Upper lobe of left lung (tissue), 6 donors: ENCODE data around the gene KCP. TPM values are rescaled to one million over a fixed set of nuclear protein-coding genes. Genes with fewer than 3 reads are reported as not detected.

ENCODE experiments used
- ATAC-seq, 2 donors: fragments of 200-7000 bp; cut with Tn5 transposase; one replicate each; pipeline ENCODE4 v1.9.1; 2022; ENCODE audit warnings: mild to moderate bottlenecking in 2 of 2, moderate library complexity in 2 of 2; ENCODE audit not compliant: low FRiP score in 2 of 2
- DNase-seq, 2 donors: peaks; one replicate each; pipeline ENCODE4 v3.0.0-alpha.2; 2019 to 2020
- H3K27ac ChIP-seq, 4 donors: fragments of 200-600 bp; sonication (generic); one replicate each; pipeline ENCODE4 v1.5.1; 2016 to 2019
- H3K27me3 ChIP-seq, 4 donors: fragments of 200-600 bp; sonication (generic); one replicate each; pipeline ENCODE4 v1.5.1; 2017 to 2019
- H3K36me3 ChIP-seq, 4 donors: fragments of 200-600 bp; sonication (generic); one replicate each; pipeline ENCODE4 v1.5.1; 2016 to 2019
- H3K4me1 ChIP-seq, 4 donors: fragments of 200-600 bp; sonication (generic); one replicate each; pipeline ENCODE4 v1.5.1; 2018 to 2019
- H3K4me3 ChIP-seq, 4 donors: fragments of 200-600 bp; sonication (generic); one replicate each; pipeline ENCODE4 v1.5.1; 2017 to 2019; ENCODE audit warnings: mild to moderate bottlenecking in 2 of 4, moderate library complexity in 1 of 4
- H3K9me3 ChIP-seq, 4 donors: fragments of 200-600 bp; sonication (generic); one replicate each; pipeline ENCODE4 v1.5.1; 2018 to 2019
- CTCF ChIP-seq, 6 experiments: fragments of 450-650 bp in 4 of 6; fragments of 200-600 bp in 2 of 6; sonication (generic) in 2 of 6; IDR thresholded peaks; one replicate each; pipeline ENCODE4 v1.5.1; 2016 to 2019; ENCODE audit warnings: antibody characterized with exemption in 6 of 6
- EP300 ChIP-seq, 4 donors: sonication (generic); formaldehyde crosslinking; IDR thresholded peaks; one replicate each; pipeline ENCODE4 v1.5.1; 2017; ENCODE audit warnings: antibody characterized with exemption in 4 of 4, control low read depth in 2 of 4
- POLR2A ChIP-seq, 4 donors: fragments of 450-650 bp; IDR thresholded peaks; one replicate each; pipeline ENCODE4 v1.5.1; 2016 to 2017; ENCODE audit warnings: antibody characterized with exemption in 4 of 4, mild to moderate bottlenecking in 2 of 4
- POLR2AphosphoS5 ChIP-seq, 2 donors: sonication (generic); formaldehyde crosslinking; IDR thresholded peaks; one replicate each; pipeline ENCODE4 v1.5.1; 2017; ENCODE audit warnings: antibody characterized with exemption in 2 of 2
- WGBS, 2 donors: methylation state at CpG; one replicate each; pipeline ENCODE4 v1.1.5; 2017 to 2018; 5-methylcytosine and 5-hydroxymethylcytosine counted together
- total RNA-seq, 6 donors: library from RNA; depleted of rRNA in 4 of 6; stranded (reverse); fragments of >200 nt in 4 of 6; gene quantifications; one replicate each; pipeline versions ENCODE4 v1.1.0 to v1.2.1, GENCODE V29; 2016 to 2021
- donor health status: DM: no; HTN: no; CAD: no; lungs with moderate emphysema.
- donor health status: DM: no; HTN: yes; CAD: no; lungs with severe emphysema.

Gene KCP
- total RNA-seq, 6 donors from 2014 or later, result 0.15 to 2.1 (median 1.1) TPM; not detected in 1

GRCh38 chr7:128916643-128916915 is 6.1 kb upstream of the KCP start:
- TF ChIP-seq POLR2A (IDR thresholded peaks at IDR 0.05), result no peak
- TF ChIP-seq EP300 (IDR thresholded peaks at IDR 0.05), result no peak
- no peak for TF ChIP-seq CTCF (IDR thresholded peaks at IDR 0.05)
- no peak for TF ChIP-seq POLR2AphosphoS5 (IDR thresholded peaks at IDR 0.05)
- ATAC-seq (no peak), DNase-seq (no peak)
- H3K36me3 ChIP-seq, result no peaks in the 10 kb centered on the region
- peaks cover 8 to 22% (median 15%) of the 10 kb centered on the region in 4 donors for H3K4me1 ChIP-seq
- H3K27ac ChIP-seq, result no peak overlapping the region
- no peak overlapping the region for H3K4me3 ChIP-seq
- no peaks in the 10 kb centered on the region for H3K9me3 ChIP-seq
- H3K27me3 ChIP-seq, result peaks cover 0 to 27% (median 15%) of the 10 kb centered on the region in 4 donors
- WGBS, 2 donors, result 89 to 97% methylated on average over 7 of the region's 7 CpGs

- H3K36me3 ChIP-seq, result no peaks in the 10 kb centered on the region
- peak overlapping the region in 3 of 4 donors; percentile 1 to 30 (median 5) for H3K4me3 ChIP-seq
- ATAC-seq (no peak), DNase-seq (peak in 1 of 2 donors; percentile 85)
- H3K9me3 ChIP-seq, result no peaks in the 10 kb centered on the region
- no peak for TF ChIP-seq POLR2A (IDR thresholded peaks at IDR 0.05)
- TF ChIP-seq EP300 (IDR thresholded peaks at IDR 0.05), result no peak
- TF ChIP-seq POLR2AphosphoS5 (IDR thresholded peaks at IDR 0.05), result no peak
- TF ChIP-seq CTCF (IDR thresholded peaks at IDR 0.05), result no peak
- peaks cover 8 to 19% (median 15%) of the 10 kb centered on the region in 4 donors for H3K4me1 ChIP-seq
- H3K27ac ChIP-seq, result no peak overlapping the region
- WGBS, 2 donors, result 34 to 48% methylated on average over 39 to 51 of the region's 69 CpGs
- peaks cover 0 to 27% (median 15%) of the 10 kb centered on the region in 4 donors for H3K27me3 ChIP-seq
These were observed 5.5 kb upstream of the KCP start for GRCh38 chr7:128915841-128916642.

GRCh38 chr7:128915271-128915819 is 4.8 kb upstream of the KCP start:
- WGBS, 2 donors, result 6 to 8% methylated on average over 26 to 27 of the region's 34 CpGs
- no peaks in the 10 kb centered on the region for H3K36me3 ChIP-seq
- no peak for DNase-seq
- H3K27me3 ChIP-seq, result peaks cover 0 to 30% (median 17%) of the 10 kb centered on the region in 4 donors
- H3K9me3 ChIP-seq, result no peaks in the 10 kb centered on the region
- peaks cover 9 to 22% (median 16%) of the 10 kb centered on the region in 4 donors for H3K4me1 ChIP-seq
- peak overlapping the region in 3 of 4 donors; percentile 1 to 30 (median 5) for H3K4me3 ChIP-seq
- no peak for ATAC-seq
- TF ChIP-seq EP300 (IDR thresholded peaks at IDR 0.05), result no peak
- no peak for TF ChIP-seq CTCF (IDR thresholded peaks at IDR 0.05)
- TF ChIP-seq POLR2A (IDR thresholded peaks at IDR 0.05), result no peak
- no peak for TF ChIP-seq POLR2AphosphoS5 (IDR thresholded peaks at IDR 0.05)
- H3K27ac ChIP-seq, result no peak overlapping the region

GRCh38 chr7:128914566-128915151 is 4.2 kb upstream of the KCP start:
- Histone ChIP-seq H3K9me3 (no peaks in the 10 kb centered on the region), H3K27ac (no peak overlapping the region), H3K27me3 (peaks cover 0 to 37% (median 20%) of the 10 kb centered on the region in 4 donors), H3K4me3 (no peak overlapping the region), H3K36me3 (no peaks in the 10 kb centered on the region), H3K4me1 (peaks cover 16 to 28% (median 22%) of the 10 kb centered on the region in 4 donors)
- DNase-seq (no peak), ATAC-seq (no peak)
- 38 to 40% methylated on average over 3 to 9 of the region's 11 CpGs for WGBS, 2 donors
- TF ChIP-seq POLR2A (IDR thresholded peaks at IDR 0.05), result no peak
- TF ChIP-seq CTCF (IDR thresholded peaks at IDR 0.05), result no peak
- no peak for TF ChIP-seq POLR2AphosphoS5 (IDR thresholded peaks at IDR 0.05)
- no peak for TF ChIP-seq EP300 (IDR thresholded peaks at IDR 0.05)
